HG03064 (cell line): ENCODE data around the gene SULT1A1.

Source experiments
- ATAC-seq: cut with Tn5 transposase; IDR thresholded peaks from one replicate; pipeline ENCODE4 v1.9.1; 2021; ENCODE audit warnings: low read depth; ENCODE audit not compliant: unreplicated experiment

The SULT1A1 gene

GRCh38 chr16:28562199-28562598 lies 47.6 kb downstream of the SULT1A1 start:
- no peak for ATAC-seq

GRCh38 chr16:28561557-28562187 lies 48.2 kb downstream of the SULT1A1 start:
- ATAC-seq: no peak

DNA sequence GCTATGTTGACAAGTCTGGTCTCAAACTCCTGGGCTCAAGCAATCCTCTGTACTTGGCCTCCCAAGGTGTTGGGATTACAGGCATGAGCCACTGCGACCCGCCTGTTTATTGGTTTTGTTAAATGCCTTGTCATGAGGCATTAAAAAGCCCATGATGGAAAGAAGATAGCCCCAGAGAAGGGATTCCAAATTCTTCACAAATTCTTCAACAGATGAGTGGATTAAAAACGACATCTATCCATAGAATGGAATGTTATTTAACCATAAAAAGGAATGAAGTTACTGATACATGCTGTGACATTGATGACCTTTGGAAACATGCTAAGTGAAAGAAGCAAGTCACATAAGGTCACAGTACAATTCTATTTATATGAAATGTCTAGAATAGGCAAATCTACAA lies 51.4 kb downstream of the SULT1A1 start:
- ATAC-seq: no peak

DNA sequence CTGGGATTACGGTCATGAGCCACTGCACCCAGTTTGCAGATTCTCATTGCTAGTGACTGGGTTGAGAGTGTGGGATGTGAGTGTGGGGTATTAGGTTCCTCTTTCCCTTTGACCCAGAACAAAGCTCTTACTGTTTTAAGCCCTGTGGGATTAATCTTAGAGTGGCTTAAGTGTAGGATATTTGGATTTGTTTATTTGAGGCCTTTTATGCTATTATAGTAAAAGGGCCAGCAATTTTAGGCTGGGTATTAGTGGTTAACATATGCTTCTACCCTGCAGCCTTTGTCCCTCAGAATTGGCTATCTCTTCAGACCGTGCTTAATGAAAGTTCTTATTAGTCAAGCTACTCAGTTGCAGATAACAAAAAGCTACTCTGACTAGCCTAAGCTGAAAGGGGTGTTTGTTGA lies 52.9 kb downstream of the SULT1A1 start:
- no peak for ATAC-seq

- ATAC-seq: no peak
Observed at GRCh38 chr16:28555561-28555960, 54.3 kb downstream of the SULT1A1 start.
